HG02763 (cell line): ENCODE measurements around the gene RASSF1.
A peak's percentile ranks its signal among the peaks of the same experiment; 100 is the strongest.

Experiments used
- ATAC-seq: cut with Tn5 transposase; IDR thresholded peaks from one replicate; pipeline ENCODE4 v1.9.1; 2021; ENCODE audit warnings: mild to moderate bottlenecking, moderate library complexity; ENCODE audit not compliant: unreplicated experiment

RASSF1 gene

DNA sequence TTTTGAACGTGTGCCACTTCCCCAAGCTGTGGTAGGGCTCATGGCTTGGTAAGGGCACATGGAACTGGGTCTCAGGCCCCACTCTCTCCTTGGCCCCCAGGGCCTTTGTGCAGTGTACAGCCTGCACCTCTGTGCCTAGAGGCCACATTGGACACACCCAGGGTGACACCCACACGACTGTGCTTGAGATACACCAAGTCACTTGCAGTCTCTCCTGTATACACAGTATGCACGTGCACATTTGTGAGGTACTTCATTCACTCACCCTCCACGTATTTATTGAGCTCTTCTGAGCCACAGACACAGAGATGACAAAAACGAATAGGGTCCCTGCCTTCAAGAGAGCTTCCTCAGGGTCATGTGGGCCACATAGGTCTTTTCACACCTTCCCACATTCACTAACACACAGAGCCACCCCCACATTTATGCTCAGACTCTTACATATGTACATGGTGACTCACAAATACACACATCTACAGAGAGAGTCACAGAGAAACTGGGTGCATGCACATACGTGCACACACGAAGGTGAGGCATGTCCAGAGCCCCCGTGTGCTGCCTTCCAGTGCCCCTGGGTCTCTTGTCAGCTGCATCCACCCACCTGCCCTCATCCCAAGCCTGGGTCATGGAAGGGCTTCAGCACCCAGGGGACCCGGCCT is 28.5 kb upstream of the RASSF1 start:
- ATAC-seq: no peak

DNA sequence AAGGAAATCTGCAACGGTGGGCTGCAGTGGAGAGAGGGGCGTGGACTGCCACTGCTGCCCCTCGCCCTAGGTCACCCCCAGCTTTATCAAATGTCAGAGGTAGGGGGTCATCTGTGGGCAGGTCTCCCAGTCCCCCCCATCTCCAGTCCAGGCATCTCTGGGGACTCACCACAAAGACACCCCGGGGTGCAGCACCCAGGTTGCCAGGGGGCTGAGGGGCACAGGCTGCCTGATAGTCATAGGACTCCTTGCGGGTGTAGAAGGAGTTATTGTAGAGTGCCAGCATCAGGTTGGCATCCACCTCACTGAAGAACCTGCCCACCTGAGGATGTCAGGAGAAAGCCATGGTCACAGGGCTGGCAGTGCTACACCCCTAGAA is 25.2 kb upstream of the RASSF1 start:
- no peak for ATAC-seq

DNA sequence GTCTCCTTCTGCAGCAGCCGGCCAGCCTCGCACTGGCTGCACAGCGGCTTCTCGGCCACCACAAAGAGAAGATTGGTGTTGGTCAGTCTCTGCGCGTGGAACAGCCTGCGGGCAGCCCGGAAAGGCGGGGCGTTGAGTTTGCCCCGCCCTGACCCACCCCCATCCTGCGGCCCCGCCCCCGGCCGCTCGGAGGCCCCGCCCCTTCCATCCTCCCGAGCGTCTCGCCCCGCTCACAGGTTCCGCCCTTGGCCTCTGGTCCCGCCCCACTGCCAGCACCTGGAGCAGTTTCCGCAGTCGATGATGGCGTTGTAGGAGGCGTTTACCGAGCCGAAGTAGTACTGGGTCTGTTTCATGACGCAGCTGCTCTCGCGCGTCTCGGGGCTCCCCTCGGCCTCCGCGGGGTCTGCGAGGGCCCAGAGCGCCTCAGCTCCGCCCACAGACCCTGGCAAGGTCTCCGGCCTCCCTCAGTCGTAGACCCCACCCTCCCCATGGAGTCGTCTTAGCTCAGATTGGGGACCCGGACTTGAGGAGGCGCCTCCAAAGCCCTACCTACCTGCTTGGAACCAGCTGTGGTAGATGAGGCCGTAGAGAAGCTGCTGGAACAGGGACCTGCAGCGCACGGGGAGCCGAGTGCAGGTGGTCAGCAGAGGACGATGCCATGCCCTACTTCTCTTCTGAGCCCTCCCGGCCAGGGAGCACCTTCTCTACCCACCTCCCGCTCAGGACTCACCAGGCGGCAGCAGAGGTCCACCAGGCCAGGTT is 24.6 kb upstream of the RASSF1 start:
- ATAC-seq: peak; percentile 84

DNA sequence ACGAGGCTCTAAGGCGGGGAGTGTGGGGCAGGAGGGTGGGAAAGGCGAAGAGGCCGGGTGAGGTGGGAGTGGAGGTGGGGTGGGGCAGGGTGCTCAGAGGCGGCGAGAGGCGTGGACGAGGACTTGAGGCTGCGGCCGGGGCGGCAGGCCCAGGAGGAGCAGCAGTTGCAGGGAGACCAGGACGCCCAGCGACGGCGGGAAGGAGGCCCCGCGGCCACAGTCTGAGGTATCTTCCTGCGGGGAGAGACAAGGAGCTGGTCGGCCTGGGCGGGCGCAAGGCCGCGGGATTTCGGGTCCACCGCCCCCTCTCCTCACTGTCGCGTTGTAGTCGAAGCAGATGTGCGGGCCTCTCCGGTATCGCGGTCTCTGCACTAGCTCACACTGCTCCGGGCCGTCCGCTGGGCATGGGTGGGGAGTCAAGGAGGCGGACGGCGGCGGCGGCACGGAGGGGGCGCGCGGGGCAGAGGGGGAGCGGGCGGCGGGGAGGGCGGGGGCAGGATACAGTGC is 24.0 kb upstream of the RASSF1 start:
- no peak for ATAC-seq

DNA sequence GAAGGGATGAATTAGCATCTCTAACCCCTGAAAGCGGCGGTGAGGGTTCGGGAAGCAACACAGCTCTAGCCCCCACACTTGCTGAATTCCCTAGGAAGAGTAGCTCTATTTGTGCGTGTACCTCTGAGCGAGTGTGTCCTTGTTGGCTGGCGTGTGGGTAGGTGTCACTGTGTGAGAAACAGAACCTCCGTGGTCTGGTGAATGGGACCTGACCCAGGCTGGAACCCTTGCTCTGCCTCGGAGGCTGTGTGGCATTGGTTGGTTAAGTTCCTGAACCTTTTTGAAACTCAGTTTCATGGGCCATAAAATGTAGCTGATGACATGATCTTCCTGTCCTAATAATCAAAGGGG is 19.1 kb upstream of the RASSF1 start:
- ATAC-seq: peak; percentile 1

DNA sequence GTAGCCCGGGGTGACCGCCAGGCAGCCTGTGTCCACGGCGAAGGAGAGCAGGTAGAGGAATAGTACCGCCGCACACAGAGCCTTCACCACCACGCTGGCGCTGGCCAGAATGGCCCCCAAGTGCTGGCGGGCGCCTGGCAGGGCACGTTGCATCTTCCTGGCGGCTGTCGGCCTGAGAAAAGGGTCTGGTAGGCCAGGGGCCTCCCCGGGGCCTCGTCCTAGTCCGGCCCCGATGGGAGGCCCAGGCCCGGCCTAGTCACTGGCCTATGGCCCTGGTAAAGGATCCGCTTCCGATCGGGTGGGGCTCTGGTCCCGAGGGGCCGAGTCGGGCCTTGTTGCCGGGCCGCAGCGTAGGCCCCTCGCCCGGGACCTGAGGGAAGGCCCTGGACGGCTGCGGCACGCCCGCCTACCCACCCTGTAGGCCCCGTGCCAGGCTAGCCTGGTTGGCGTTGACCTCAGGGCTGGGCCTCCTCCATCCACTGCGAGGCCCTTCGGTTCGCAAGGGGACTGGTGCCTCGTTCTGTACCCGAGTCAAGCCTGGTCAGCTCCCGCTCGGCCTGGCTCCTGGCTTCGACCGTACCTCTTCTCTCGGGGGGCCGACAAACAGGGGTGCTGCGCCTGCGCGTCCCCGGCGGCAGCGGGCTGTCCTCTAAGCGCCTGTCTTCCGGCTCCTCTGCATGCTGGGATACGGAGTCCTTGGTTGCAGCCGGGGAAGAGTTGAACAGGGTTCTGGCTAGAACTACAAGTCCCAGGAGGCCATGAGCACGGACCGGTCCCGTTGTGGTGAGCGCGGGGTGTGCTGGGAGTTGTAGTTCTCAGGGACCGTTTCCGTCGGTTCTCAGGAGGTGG is 18.5 kb upstream of the RASSF1 start, which contains the start of gene TMEM115:
TSS of gene TMEM115 (minus strand) at position 611 of the 849 bp plus-strand sequence. CDS start at position 153, 458 bp downstream.
- ATAC-seq: peak; percentile 97

DNA sequence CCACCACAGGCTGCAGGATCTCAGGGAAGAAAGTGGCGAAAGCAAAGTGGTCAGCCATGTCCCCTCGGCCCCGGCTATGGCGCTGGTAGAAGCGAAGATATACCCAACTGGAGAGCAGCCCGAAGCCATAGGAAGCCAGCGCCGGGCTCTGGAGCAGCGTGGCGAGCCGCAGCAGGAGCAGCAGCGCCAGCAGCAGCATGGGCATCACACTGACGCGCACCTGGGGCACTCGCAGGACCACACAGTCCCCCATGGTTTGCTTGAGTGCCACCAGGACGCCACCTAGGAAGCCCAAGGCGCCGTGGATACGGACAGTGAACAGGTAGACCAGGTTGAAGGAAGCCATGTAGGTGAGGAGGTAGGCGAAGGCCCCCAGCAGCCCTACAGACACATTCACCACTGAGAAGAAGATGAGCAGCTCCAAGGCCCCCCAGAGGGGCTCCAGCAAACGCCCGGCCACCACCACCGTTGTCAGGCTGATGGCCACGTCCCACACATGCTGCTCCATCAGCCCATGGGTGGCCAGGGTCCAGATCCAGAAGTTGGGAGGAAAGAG is 17.8 kb upstream of the RASSF1 start:
- ATAC-seq: no peak

DNA sequence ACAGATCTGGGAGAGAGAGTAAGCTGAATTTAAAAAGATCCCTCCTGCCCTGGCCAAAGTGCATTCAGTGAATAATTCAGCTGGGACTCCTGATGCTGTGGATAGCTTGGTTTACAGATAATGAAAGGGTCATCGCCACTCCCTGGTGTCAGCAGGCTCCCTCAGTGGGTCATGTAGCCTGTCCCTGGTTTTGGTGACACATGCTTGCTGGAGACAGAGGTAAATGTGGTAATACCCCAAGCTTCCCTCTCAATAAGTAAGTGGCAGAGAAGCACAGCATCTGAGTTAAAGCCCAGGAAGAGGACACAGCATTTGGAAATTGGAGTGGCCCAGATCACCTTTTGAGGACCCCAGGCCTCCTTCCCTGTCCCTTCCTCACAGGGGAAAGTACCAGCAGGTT is 16.8 kb upstream of the RASSF1 start:
- no peak for ATAC-seq

DNA sequence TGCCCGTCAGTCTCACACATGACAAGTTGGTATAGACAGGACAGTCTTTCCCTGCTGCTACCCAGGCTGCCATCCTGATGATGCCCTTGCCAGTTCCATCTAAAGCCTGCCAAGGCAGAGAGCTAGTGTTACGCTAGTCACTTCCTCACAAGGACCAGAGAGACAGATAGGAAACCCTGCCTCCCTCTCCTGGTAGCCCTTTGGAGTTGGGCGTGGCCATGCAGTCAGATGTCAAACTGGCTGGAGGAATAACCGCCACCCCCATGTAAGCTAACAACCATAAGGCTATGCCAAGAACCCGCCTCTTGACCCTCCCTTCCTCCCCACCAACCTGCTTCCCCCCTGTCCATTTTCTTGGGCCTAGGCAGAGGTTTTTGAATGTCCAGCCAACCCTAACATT is 15.9 kb upstream of the RASSF1 start:
- ATAC-seq: no peak

DNA sequence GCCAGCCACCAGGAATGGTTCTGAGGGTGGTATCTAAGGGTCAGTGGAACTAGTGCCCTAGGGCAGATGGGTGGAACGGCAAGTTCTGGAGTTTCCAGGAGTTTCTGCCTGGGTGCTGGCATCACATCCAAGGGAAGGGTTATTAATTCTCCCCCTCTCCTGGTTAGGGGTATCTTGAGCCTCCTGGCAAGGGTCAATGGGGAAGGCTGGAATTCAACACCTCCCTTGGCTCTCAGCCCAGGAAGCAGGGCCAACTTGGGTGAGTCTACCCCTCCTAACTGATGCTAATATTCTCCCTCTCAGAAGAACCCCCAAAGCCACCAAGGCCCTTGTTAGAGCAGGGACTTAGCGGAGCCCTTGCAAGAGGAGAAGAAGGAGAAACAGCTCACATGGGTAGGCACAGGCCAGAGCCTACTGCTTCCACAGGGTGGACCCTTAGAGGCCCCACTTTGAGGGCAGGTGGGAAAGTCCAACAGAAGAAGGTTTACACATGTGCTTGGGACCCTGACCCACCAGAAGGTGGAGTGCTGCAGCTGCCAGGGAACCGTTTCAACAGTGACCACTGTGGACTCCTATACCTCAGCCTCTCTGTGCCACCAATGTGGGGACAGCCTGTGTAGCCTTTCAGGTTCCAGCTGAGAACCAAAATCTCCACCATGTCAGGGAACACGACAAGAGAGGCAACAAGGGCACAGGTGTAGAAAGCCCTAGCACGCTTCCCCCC is 15.4 kb upstream of the RASSF1 start:
- ATAC-seq: no peak

DNA sequence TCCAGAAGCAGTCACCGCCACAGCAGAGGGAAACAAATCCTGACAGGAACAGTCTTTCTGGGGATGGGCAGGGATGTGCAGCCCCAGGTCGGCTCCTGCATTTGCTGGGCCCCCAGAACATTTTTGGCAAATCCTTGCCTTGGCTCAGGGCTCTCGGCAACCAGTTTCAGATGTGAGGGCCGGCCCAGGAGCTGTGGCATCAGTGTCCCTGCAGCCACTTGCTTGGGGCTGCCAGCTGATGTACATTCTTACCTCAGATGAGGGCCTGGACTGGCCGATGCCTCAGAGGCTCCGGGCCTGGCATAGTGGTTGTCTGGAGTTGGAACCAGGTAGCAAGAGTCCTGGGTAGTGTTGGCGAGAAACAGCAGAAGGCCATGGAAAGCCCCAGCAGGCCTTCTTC is 14.2 kb upstream of the RASSF1 start:
- no peak for ATAC-seq

DNA sequence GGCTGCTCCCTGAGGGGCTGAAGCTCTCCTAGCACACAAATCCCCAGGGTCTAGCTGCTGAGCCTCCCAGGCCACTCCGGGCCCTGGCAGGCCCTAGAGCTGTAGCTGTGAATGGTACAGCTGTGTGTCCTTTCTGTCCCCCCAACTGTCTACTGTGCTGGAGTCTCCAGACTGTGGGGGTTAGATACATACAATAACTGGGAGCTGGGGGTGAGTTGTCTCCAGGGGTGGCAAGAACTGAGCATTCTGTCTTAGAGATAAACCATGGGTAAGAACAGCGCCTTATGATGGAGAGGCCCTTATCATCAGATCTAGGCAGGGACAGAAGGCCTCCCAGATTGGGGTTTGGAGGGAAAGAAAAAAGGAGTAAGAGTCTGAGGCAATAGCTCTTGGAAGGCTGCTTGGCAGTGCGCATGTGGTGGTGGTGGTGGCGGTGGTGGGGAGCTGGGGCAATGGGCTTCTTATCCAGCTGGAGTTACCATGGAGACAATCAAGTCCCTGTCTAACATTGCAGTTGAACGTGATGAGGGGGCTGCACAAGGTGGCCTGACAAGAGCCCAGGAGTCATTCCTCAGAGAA is 13.6 kb upstream of the RASSF1 start:
- ATAC-seq: no peak

DNA sequence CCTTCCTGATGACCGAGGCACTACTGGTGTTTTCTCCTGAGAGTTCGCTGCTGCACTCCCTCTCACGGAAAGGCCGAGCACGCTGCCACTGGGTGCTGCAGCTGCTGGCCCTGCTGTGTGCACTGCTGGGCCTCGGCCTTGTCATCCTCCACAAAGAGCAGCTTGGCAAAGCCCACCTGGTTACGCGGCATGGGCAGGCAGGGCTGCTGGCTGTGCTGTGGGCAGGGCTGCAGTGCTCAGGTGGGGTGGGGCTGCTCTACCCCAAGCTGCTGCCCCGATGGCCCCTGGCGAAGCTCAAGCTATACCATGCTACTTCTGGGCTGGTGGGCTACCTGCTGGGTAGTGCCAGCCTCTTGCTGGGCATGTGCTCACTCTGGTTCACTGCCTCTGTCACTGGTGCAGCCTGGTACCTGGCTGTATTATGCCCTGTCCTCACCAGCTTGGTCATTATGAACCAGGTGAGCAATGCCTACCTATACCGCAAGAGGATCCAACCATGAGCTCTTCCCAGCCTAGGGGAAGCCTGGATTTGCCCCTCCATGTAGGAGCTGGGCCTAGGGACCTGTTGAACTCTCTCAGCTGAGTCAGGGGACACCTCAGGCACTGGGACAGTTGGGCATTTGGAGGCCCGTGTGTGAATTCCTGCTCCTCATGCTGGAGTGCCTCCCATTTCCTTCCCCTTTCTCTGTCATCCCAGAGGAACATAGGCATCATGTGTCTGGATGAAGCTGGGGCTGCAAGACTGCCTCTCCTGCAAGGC is 12.8 kb upstream of the RASSF1 start:
- no peak for ATAC-seq

DNA sequence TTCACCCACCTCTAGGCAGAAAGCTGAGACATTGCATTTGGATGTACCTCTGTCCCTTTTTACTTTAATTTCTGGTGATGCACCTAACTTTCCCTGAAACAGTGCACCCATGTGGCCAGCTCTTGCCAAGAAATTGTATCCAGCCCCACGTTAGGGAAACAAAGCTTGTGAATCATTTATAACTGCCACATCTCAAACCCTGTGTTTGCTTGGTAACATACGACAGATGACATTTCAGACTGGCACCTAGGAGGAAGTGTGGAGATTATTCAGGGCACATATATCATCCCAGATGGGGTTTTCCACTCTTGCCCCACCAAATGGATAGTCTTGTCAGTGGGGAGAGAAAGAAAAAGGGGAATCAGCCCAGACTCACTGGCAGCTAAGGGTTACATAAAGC is 12.1 kb upstream of the RASSF1 start:
- no peak for ATAC-seq

DNA sequence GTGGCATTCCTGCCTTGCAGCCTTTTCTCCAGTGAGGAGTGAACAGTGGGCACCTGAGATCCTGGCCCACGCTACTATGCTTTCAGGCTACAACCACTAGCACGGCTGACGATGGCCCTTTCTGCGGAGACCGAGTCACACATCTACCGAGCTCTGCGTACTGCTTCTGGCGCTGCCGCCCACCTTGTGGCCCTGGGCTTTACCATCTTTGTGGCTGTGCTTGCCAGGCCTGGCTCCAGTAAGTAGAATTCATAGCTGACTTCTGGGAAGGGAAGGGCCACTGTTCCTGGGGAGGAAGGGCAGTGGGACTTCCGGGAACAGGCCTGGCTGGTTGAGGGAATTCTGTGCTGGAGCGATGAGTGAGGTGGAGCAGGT is 10.7 kb upstream of the RASSF1 start:
- ATAC-seq: no peak

DNA sequence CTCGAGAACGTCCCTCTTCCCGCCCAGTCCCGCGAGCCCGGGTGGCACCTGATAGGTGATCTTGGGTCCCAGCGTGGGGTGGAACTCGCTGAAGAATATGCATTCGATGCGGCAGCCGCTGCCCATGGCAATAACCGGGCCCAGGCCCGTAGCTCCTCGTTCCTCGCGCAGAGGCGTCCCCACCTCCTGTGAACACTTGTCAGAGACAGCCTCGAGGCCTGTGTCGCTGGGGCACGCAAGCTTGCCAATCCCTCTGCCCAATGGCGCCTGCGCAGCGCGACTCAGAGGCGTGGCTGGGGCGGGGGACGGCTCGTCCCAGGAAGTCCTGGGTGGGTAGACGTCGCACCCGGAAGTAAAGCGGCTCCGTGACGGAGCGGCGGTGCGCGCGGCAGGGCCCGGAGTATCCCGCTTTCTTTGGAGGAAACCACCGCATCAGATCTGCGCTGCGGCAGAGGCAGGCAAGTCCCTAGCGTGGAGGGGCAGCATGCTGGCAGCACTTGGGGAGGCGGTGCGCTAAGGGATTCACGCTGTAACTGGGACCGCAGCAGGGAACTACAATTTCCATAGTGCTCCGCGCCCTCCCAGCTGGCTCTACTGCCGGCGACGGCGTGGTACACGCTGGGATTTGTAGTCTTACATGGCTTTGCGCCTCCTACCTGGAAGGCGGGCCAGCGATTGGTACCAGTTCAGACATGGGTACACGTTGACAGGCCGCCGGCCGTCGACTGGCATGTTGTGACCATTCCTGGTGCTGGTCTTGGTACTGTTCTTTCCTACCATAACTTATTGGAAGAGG is 10.1 kb upstream of the RASSF1 start, which contains the start of the genes CYB561D2 and NPRL2:
TSS of gene CYB561D2 (plus strand) at position 336 of the 796 bp plus-strand sequence. CDS start 572 bp downstream, outside the sequence.
TSS of gene NPRL2 (minus strand) at position 249 of the 796 bp plus-strand sequence. CDS start at position 126, 123 bp downstream.
- peak; percentile 85 for ATAC-seq

DNA sequence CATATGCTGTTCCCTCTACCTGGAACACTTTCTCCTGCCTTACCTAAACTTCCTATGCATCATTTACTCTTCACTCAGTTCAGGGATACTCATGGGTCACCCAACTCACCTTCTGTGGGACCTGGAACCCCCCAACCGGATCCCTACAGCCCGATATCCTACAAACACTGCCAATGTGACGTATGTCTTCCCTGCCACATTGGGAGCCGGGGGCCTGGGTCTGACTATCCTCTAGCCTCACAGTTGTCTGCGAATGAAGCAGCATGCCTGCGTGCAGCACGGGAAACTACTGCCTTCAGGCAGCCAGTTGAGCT is 9.5 kb upstream of the RASSF1 start:
- no peak for ATAC-seq

DNA sequence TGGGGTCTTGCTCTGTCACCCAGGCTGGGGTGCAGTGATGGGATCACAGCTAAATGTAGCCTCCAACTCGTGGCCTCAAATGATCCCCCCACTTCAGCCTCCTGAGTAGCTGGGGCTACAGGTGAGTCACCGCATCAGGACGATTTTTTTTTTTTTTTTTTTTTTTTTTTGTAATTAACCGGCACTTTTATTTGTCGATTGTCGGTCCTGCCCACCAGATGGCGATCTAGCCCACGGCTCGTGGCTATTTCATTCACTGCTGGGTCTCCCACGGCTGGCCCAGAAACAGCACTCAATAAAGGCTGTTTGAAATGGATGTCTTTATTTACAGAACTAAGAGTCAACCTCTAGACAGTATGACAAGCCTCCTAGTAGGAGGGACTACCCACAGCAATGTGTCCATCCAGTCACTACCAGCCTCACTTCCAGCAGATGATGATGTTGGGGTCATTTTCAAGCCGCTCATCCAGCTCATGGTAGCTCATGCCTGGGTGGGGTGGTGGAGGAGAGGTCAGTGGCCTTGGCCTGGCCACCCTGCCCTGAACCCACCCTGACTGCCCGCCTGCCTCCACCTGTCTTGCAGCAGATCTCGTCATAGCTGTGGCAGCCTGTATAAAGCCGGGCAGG is 6.7 kb upstream of the RASSF1 start:
- ATAC-seq: no peak
